A549 (cell line): Measurements from ENCODE around the gene LIN7B. TPM values are rescaled to one million over a fixed set of nuclear protein-coding genes. Genes with fewer than 3 reads are reported as not detected.

ENCODE experiments used
- ATAC-seq, 2 experiments: fragments of 200-7000 bp in 1 of 2; fragments of >200 bp in 1 of 2; cut with Nextera tagmentation in 1 of 2; cut with Tn5 transposase in 1 of 2; 3 replicates each; pipeline versions ENCODE4 v1.8.0 to v1.9.1; 2018 to 2020; ENCODE audit warnings: mild to moderate bottlenecking in 1 of 2, moderate library complexity in 1 of 2
- CTCF ChIA-PET: fragments of 300-600 bp; sonication (Branson Sonifier 250); formaldehyde crosslinking; extraction: SDS; loops from one replicate; lab custom pipeline; 2021; ENCODE audit warnings: antibody characterized with exemption, inconsistent platforms; lab: Yijun Ruan, JAX
- POLR2A ChIA-PET: fragments of 350-600 bp; formaldehyde crosslinking; extraction: SDS; loops from one replicate; lab custom pipeline; 2021; ENCODE audit warnings: antibody characterized with exemption, inconsistent platforms; lab: Yijun Ruan, JAX
- DNase-seq, 2 experiments: peaks; one replicate each; pipeline versions ENCODE4 v3.0.0 to v3.0.0-alpha.2; 2011 to 2016; ENCODE audit warnings: low read depth in 1 of 2, low spot score in 1 of 2
- FAIRE-seq: peaks from 2 replicates; lab custom pipeline; 2011; peaks lifted over from hg19 to GRCh38; lab: Jason Lieb, UNC
- H3K27ac ChIP-seq, 2 experiments: fragments of >200 bp; sonication (Bioruptor Twin); formaldehyde crosslinking; 3 replicates each; pipeline ENCODE4 v1.5.1; 2016 to 2017
- H3K4me1 ChIP-seq: fragments of >200 bp; sonication (Bioruptor Twin); formaldehyde crosslinking; 3 replicates; pipeline ENCODE4 v1.6.1; 2016
- H3K4me2 ChIP-seq: fragments of >200 bp; sonication (Bioruptor Twin); formaldehyde crosslinking; 3 replicates; pipeline ENCODE4 v1.6.1; 2016
- H3K4me3 ChIP-seq: fragments of >200 bp; sonication (Bioruptor Twin); formaldehyde crosslinking; 3 replicates; pipeline ENCODE4 v1.5.1; 2016
- H3K9me3 ChIP-seq: fragments of >200 bp; sonication (Bioruptor Twin); formaldehyde crosslinking; 3 replicates; pipeline ENCODE4 v1.6.1; 2016
- GATA3 ChIP-seq: IDR thresholded peaks from 2 replicates; pipeline ENCODE4 v1.6.1; 2012; ENCODE audit warnings: borderline replicate concordance
- HDAC2 ChIP-seq: fragments of 200-600 bp; sonication (generic); IDR thresholded peaks from 2 replicates; pipeline ENCODE4 v1.6.1; 2016
- JUN ChIP-seq, 2 experiments: fragments of >200 bp; sonication (Bioruptor Twin); formaldehyde crosslinking; IDR thresholded peaks; 2 replicates in 1 of 2; 3 replicates in 1 of 2; pipeline ENCODE4 v1.6.1; 2016 to 2017
- KDM5A ChIP-seq: fragments of 200-600 bp; sonication (generic); IDR thresholded peaks from 2 replicates; pipeline ENCODE4 v1.6.1; 2016; ENCODE audit warnings: antibody characterized with exemption, mild to moderate bottlenecking
- POLR2AphosphoS2 ChIP-seq: conservative IDR thresholded peaks from 2 replicates; pipeline ENCODE4 v1.6.1; 2012; ENCODE audit warnings: low read length, improper control_type of control experiment, inconsistent platforms
- RAD21 ChIP-seq, 2 experiments: fragments of >200 bp in 1 of 2; sonication (Bioruptor Twin) in 1 of 2; formaldehyde crosslinking in 1 of 2; IDR thresholded peaks in 1 of 2; conservative IDR thresholded peaks in 1 of 2; 2 replicates in 1 of 2; 3 replicates in 1 of 2; pipeline ENCODE4 v1.6.1; 2012 to 2018; ENCODE audit warnings: inconsistent platforms in 1 of 2
- RCOR1 ChIP-seq: fragments of 150-350 bp; IDR thresholded peaks from 2 replicates; pipeline ENCODE4 v1.6.1; 2014; ENCODE audit warnings: antibody characterized with exemption, low read length, low read depth
- RNF2 ChIP-seq: fragments of 200-600 bp; sonication (generic); IDR thresholded peaks from 2 replicates; pipeline ENCODE4 v1.6.1; 2016; ENCODE audit warnings: low read depth, mild to moderate bottlenecking, antibody characterized with exemption, moderate library complexity, borderline replicate concordance
- SMC3 ChIP-seq: fragments of >200 bp; sonication (Bioruptor Twin); formaldehyde crosslinking; IDR thresholded peaks from 3 replicates; pipeline ENCODE4 v1.6.1; 2018; ENCODE audit warnings: inconsistent platforms
- WGBS: methylation state at CpG from one replicate; pipeline ENCODE4 v1.1.6; 2017; ENCODE audit errors: missing lambda C conversion rate; 5-methylcytosine and 5-hydroxymethylcytosine counted together
- polyA plus RNA-seq, 4 experiments: library from polyadenylated mRNA; depleted of rRNA in 3 of 4; stranded (reverse); fragments of >200 nt; fragmentation: RNase III in 1 of 4; extraction: RNeasy Plus Mini Kit Qiagen cat#74134 plus additional on column Dnase treatment in 1 of 4; gene quantifications; 2 replicates in 3 of 4; 3 replicates in 1 of 4; pipeline ENCODE4 v1.2.3, GENCODE V29; 2011 to 2017
- TF ChIP-seq, protein P1 (sequence below): fragments of >200 bp; sonication (Bioruptor Twin); formaldehyde crosslinking; IDR thresholded peaks from 3 replicates; pipeline ENCODE4 v1.5.1; 2016
- TF ChIP-seq, protein P2 (sequence below): IDR thresholded peaks from 2 replicates; pipeline ENCODE4 v1.6.1; 2012

Gene LIN7B
- polyA plus RNA-seq, 2 of the 4 experiments (the other 2 are of a cell fraction), result 5.4 to 7.1 TPM

DNA sequence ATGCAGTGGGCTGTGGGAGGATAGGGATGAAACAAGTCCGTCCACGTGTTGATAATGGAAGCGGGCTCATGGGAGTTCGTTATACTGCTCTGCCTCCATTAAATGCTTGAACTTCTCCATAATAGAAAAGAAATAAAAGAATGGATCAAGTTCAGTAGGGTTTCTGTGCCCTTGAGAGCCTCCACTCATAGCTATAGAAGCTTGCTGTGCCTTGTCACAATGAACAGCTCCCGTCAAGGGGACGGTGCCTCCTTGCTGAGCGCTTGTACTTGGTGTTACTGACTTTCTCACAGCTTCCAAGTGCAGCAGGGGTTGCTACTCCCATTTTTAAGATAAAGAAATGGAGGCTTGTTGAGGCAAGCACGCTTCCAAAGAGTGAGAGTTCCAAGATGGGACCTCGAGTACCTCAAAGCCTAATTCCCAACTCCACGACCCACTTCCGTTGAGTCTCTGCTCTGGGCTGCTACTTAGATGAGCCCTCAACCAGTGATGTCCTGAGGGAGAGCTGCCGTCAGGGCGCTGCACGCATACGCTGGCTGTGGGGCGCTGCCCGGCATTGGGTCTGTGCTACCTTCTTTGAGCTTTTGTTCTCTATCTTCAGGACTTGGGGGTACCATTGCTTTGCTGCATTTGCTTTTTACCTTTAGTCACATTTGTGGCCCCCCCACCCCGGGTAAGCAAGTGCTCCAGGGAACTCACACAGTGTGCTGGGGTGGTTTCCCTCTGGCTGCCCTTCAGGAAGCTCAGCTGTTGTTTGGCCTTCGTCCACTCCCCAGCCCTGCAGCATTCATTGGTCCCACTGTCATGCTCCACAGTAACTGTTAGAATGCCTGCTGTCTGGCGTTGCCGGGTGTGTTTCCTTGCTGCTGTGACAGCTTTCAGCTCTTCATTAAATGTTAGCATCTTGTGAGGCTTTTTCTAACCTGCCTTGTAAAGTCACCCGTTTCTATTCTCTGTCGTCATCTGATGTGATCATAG is 19.4 kb upstream of the LIN7B start:
- Histone ChIP-seq H3K4me1 (peaks cover 14% of the 10 kb centered on the region), H3K9me3 (no peaks in the 10 kb centered on the region), H3K27ac (no peak overlapping the region), H3K4me3 (no peak overlapping the region), H3K4me2 (no peak overlapping the region)
- WGBS, result 89% methylated on average over 23 of the region's 23 CpGs
- ChIA-PET CTCF (interaction anchor here (0.8 to 13.2 kb wide), 18 partner anchors 8 to 130 kb away, joined by 3 to 241 read pairs (median 6); partner anchors contain the start of genes GYS1, LIN7B and RUVBL2), POLR2A (interaction anchor here (1.0 kb wide), 1 partner anchor 19 kb away, joined by 4 read pairs; the partner anchor contains the start of gene LIN7B)
- TF ChIP-seq, protein P1, sequence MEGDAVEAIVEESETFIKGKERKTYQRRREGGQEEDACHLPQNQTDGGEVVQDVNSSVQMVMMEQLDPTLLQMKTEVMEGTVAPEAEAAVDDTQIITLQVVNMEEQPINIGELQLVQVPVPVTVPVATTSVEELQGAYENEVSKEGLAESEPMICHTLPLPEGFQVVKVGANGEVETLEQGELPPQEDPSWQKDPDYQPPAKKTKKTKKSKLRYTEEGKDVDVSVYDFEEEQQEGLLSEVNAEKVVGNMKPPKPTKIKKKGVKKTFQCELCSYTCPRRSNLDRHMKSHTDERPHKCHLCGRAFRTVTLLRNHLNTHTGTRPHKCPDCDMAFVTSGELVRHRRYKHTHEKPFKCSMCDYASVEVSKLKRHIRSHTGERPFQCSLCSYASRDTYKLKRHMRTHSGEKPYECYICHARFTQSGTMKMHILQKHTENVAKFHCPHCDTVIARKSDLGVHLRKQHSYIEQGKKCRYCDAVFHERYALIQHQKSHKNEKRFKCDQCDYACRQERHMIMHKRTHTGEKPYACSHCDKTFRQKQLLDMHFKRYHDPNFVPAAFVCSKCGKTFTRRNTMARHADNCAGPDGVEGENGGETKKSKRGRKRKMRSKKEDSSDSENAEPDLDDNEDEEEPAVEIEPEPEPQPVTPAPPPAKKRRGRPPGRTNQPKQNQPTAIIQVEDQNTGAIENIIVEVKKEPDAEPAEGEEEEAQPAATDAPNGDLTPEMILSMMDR, result no peak
- no peak for TF ChIP-seq GATA3
- no peak for TF ChIP-seq RNF2
- FAIRE-seq (no peak), DNase-seq (no peak), ATAC-seq (peak; percentile 11 to 18; a peak in 3 of 6 replicates)

DNA sequence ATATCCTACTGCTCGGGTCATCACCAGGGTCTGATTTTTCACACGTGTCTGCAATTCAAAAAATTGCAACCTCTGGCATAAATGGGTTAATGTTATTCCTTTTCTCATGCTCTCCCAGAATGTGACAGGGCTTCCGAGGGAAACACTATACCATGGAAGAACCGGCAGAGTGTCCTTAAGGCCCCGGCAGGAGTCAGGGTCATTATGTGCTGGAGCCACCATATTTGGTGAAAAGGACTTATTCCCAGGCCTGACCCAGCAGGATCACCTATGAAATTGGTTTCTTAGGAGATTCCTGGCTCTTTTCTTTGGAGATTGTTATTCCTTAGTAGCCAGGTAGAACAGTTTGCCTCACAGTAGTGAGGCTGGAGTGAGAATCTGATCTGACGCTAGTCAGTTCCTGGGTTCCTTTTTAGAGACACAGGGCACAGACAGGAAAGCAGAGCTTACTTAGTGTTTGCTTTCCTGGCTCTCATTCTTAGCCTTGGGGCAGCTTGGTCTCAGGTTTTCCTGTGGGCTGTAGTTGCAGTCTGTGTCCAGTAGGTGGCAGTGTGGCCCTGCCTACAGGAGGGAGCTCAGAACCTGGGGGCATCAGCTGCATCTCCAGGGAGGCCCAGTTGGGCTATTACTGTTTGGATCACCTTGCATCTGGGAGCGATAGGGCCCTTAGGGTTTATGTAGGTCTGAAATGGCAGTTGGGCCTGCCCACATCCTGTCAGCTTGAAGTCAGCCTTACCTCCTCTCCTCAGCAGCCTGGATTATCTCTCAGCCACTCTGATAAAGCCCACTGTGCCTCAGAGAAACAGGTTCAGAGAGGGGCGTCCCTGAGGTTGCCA is 16.5 kb upstream of the LIN7B start:
- no peaks in the 10 kb centered on the region for H3K9me3 ChIP-seq
- H3K27ac ChIP-seq, result peak overlapping the region in 1 of 2 experiments; percentile 46; a peak in 2 of 6 replicates
- H3K4me2 ChIP-seq, result peak overlapping the region; percentile 33; the same call in 2 of the 3 replicates
- DNase-seq, result peak; percentile 88 to 89
- peaks cover 21% of the 10 kb centered on the region for H3K4me1 ChIP-seq
- peak; percentile 99 for FAIRE-seq
- WGBS, result 27% methylated on average over 8 of the region's 8 CpGs
- H3K4me3 ChIP-seq, result no peak overlapping the region
- POLR2A ChIA-PET, result interaction anchor here (0.5 to 1.7 kb wide), 10 partner anchors 9 to 669 kb away, joined by 3 to 8 read pairs (median 5); partner anchors contain the start of genes AP2A1, GYS1, LIN7B and RUVBL2
- CTCF ChIA-PET, result interaction anchor here (0.5 to 13.2 kb wide), 62 partner anchors 8 to 373 kb away, joined by 3 to 241 read pairs (median 6); partner anchors contain the start of genes GYS1, HRC, KCNA7 and LIN7B
- TF ChIP-seq SMC3 (peak; percentile 78), POLR2AphosphoS2 (peak; percentile 80; the same call in 1 of the 2 replicates), HDAC2 (no peak), RAD21 (conservative IDR thresholded peaks at IDR 0.05 in 1 of 2, IDR thresholded peaks at IDR 0.05 in 1 of 2) (peak; percentile 88 to 91), RCOR1 (0 out of 2 replicates have a peak, but pooled peaks have one; percentile 43), JUN (IDR thresholded peaks at IDR 0.05) (no peak)
- TF ChIP-seq, protein P2, sequence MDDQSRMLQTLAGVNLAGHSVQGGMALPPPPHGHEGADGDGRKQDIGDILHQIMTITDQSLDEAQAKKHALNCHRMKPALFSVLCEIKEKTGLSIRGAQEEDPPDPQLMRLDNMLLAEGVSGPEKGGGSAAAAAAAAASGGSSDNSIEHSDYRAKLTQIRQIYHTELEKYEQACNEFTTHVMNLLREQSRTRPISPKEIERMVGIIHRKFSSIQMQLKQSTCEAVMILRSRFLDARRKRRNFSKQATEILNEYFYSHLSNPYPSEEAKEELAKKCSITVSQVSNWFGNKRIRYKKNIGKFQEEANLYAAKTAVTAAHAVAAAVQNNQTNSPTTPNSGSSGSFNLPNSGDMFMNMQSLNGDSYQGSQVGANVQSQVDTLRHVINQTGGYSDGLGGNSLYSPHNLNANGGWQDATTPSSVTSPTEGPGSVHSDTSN, result no peak
- TF ChIP-seq, protein P1, result peak; percentile 99
- TF ChIP-seq, all 56 proteins: peak for 5
- peak; percentile 78 to 83 for ATAC-seq

DNA sequence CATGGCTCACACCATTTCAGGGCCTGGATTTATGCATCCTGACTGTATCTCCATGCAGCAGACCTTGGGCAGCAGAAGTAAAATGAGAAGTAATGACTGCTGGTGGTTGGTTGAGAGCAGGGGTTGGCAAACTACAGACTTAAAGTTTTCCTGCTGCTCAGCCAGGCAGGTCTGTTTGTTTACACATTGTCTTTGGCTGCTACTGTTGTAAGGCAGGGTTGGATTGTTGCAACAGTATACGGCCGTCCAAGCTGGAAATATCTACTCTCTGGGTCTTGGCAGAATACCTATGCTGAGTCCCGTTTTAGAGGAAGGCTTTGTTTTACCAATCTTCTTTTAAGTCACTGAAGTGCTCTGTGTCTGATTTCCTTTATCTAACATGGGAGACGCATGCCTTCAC is 15.4 kb upstream of the LIN7B start:
- no peak overlapping the region for H3K4me2 ChIP-seq
- no peak for FAIRE-seq
- peaks cover 21% of the 10 kb centered on the region for H3K4me1 ChIP-seq
- H3K27ac ChIP-seq, result no peak overlapping the region
- CTCF ChIA-PET, result interaction anchor here (0.8 to 13.2 kb wide), 30 partner anchors 7 to 332 kb away, joined by 3 to 241 read pairs (median 16); partner anchors contain the start of genes GYS1, HRC, KCNA7 and LIN7B
- no peaks in the 10 kb centered on the region for H3K9me3 ChIP-seq
- POLR2A ChIA-PET, result interaction anchor here (0.6 to 1.7 kb wide), 4 partner anchors 8 to 105 kb away, joined by 5 to 11 read pairs (median 7); partner anchors contain the start of genes LIN7B and RUVBL2
- H3K4me3 ChIP-seq, result no peak overlapping the region
- WGBS, result 76% methylated on average over 4 of the region's 4 CpGs
- no peak for DNase-seq
- 0 out of 5 replicates have a peak, but pooled peaks of 1 of the 2 experiments have one; percentile 33 for TF ChIP-seq JUN (IDR thresholded peaks at IDR 0.05)
- no peak for TF ChIP-seq KDM5A
- TF ChIP-seq, all 56 proteins: peak for 1
- no peak for ATAC-seq
